Stimulated activated CD4-positive, alpha-beta T cell treated with anti-CD3 and anti-CD28 coated beads, Interleukin-4, amount 100 ng/mL, for 24 hours (primary cell): ENCODE results near the gene LTK.
"Not testable (repeated sequence)": the region's sequence is repeated elsewhere in the genome, so short reads cannot be mapped to it uniquely, and the experiment has no call there.

ENCODE experiments used
- DNase-seq: peaks from one replicate; pipeline ENCODE4 v3.0.0-alpha.2; 2020

Gene LTK

GRCh38 chr15:41473418-41473817 lies 40.2 kb downstream of the LTK start:
- no peak for DNase-seq

GRCh38 chr15:41469644-41470043 lies 44.0 kb downstream of the LTK start:
- DNase-seq, result not testable (repeated sequence)

- DNase-seq, result no peak
Measured at GRCh38 chr15:41466711-41467110, 46.9 kb downstream of the LTK start.

DNA sequence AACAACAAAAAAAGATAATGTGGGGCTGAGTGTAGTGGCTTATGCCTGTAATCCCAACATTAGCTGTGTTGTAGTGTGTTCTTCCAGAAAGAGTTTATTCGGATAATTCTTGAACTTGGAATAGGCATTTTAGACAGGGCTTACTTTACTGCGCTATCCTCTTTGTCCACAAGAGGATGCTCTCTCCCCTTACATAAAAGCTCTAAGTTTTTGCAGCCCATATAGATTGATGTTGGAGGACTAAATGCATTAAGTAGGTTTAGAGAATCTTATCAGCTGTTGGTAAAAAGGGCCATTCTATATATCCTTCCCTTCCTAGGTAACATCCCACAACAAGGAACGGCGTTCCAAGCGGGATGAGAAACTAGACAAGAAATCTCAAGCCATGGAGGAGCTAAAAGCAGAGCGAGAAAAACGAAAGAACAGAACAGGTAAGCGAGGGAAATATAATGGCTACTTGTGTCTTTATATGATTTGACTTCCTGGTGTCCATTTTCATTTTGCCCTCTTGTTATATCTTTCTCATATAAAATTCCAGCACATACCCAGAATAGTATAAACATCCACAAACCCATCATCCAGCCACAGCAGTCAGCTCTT lies 47.7 kb downstream of the LTK start:
- DNase-seq, result peak; percentile 42

GRCh38 chr15:41464889-41465580 lies 48.6 kb downstream of the LTK start:
- DNase-seq, result no peak

- no peak for DNase-seq
Measured at GRCh38 chr15:41462084-41462795, 51.4 kb downstream of the LTK start.
